AG10803 (cell line): ENCODE measurements around the gene DVL2.

Experiments
- DNase-seq: peaks from one replicate; pipeline ENCODE4 v3.0.0; 2010; ENCODE audit warnings: low read depth
- H3K4me3 ChIP-seq: 2 replicates; pipeline ENCODE4 v1.5.1; 2011; ENCODE audit warnings: mild to moderate bottlenecking, low read length, control low read depth
- CTCF ChIP-seq: conservative IDR thresholded peaks from 2 replicates; pipeline ENCODE4 v1.5.1; 2011; ENCODE audit warnings: mild to moderate bottlenecking, low read length, control low read depth, inconsistent platforms

DVL2 gene

GRCh38 chr17:7217113-7217987, 17.0 kb downstream of the DVL2 start:
- no peak for TF ChIP-seq CTCF
- H3K4me3 ChIP-seq = peak overlapping the region; percentile 72
- peak; percentile 75 for DNase-seq

GRCh38 chr17:7216242-7217112, 17.8 kb downstream of the DVL2 start:
- no peak for DNase-seq
- H3K4me3 ChIP-seq = peak overlapping the region; percentile 72
- TF ChIP-seq CTCF = no peak

GRCh38 chr17:7215652-7216180, 18.6 kb downstream of the DVL2 start:
- DNase-seq = no peak
- TF ChIP-seq CTCF = no peak
- H3K4me3 ChIP-seq = peak overlapping the region; percentile 72

- no peak for DNase-seq
- TF ChIP-seq CTCF = no peak
- peak overlapping the region; percentile 68 for H3K4me3 ChIP-seq
These were observed 19.1 kb downstream of the DVL2 start for GRCh38 chr17:7215136-7215638.

GRCh38 chr17:7214300-7215135, 19.8 kb downstream of the DVL2 start:
- H3K4me3 ChIP-seq = peak overlapping the region; percentile 68
- DNase-seq = peak; percentile 95
- TF ChIP-seq CTCF = peak; percentile 69

- TF ChIP-seq CTCF = peak; percentile 37
- peak overlapping the region; percentile 68 for H3K4me3 ChIP-seq
- peak; percentile 71 for DNase-seq
These were observed 20.4 kb downstream of the DVL2 start for GRCh38 chr17:7213895-7214299.
